ENCODE data around the gene RIMKLB.

Gene RIMKLB

GRCh38 chr12:8697476-8698131 is at the start of gene RIMKLB:
RIMKLB (plus strand) TSS chr12:8697991; CDS start chr12:8713867, 15,876 bp downstream.
- peak within 1 kb of the TSS; percentile 93 for H3K27ac ChIP-seq

GRCh38 chr12:8648576-8649205 is 49.1 kb upstream of the RIMKLB start:
- no peak overlapping the region for H3K27ac ChIP-seq
- TF ChIP-seq CTCF (conservative IDR thresholded peaks at IDR 0.05): no peak

More at GRCh38 chr12:8697476-8698131, at the start of gene RIMKLB:
- no peak for TF ChIP-seq CTCF (conservative IDR thresholded peaks at IDR 0.05)

GRCh38 chr12:8655421-8655820 is 42.4 kb upstream of the RIMKLB start:
- no peak for TF ChIP-seq CTCF (conservative IDR thresholded peaks at IDR 0.05)
- H3K27ac ChIP-seq: no peak overlapping the region

GRCh38 chr12:8658346-8658745 is 39.4 kb upstream of the RIMKLB start:
- TF ChIP-seq CTCF (conservative IDR thresholded peaks at IDR 0.05): no peak
- H3K27ac ChIP-seq: no peak overlapping the region

GRCh38 chr12:8661016-8661415 is 36.8 kb upstream of the RIMKLB start:
- no peak overlapping the region for H3K27ac ChIP-seq
- TF ChIP-seq CTCF (conservative IDR thresholded peaks at IDR 0.05): no peak

- no peak overlapping the region for H3K27ac ChIP-seq
- TF ChIP-seq CTCF (conservative IDR thresholded peaks at IDR 0.05): no peak
Observed at GRCh38 chr12:8661751-8662150, 36.0 kb upstream of the RIMKLB start.

- TF ChIP-seq CTCF (conservative IDR thresholded peaks at IDR 0.05): no peak
- no peak within 1 kb of the TSS for H3K27ac ChIP-seq
Observed at GRCh38 chr12:8662593-8662992, 35.2 kb upstream of the RIMKLB start, which contains the start of gene MFAP5. MFAP5 (minus strand) TSS chr12:8662826; CDS start chr12:8662104, 722 bp downstream.

Measured in VCaP (cell line).